Measurements from ENCODE around the gene ANTXR1.

The ANTXR1 gene

DNA sequence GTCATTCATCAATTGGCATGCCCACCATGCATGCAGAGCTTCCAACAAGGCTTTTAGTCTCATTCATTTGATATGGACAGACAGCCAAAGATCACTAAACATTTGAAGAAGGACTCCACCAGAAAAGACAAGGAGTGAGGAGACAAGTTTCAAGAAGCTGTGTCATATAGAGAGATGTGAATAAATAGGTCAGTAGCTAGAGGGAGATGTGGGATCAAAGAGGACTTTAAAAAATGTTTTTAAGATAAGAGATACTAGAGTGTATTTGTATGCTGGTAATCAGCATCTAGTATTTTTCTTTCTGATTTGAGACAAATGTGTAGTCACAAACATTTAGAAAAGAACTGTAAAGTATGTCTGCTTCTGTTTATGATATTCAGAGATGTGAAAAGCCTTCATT lies 48.5 kb downstream of the ANTXR1 start:
- H3K36me3 ChIP-seq (ENCODE audit: insufficient read depth, low read length) = no peaks in the 10 kb centered on the region
- no peaks in the 10 kb centered on the region for H3K79me2 ChIP-seq (ENCODE audit: insufficient read depth, low read length)
- no peak overlapping the region for H3K9ac ChIP-seq (ENCODE audit: low read depth, low read length)
- no peak for ATAC-seq (ENCODE audit: insufficient read depth, low read depth)
- no peaks in the 10 kb centered on the region for H4K20me1 ChIP-seq (ENCODE audit: insufficient read depth, low read length)
- no peaks in the 10 kb centered on the region for H3K27me3 ChIP-seq (ENCODE audit: insufficient read depth, low read length, poor library complexity)
- H3K9me3 ChIP-seq (ENCODE audit: insufficient read depth, low read length, severe bottlenecking) = no peaks in the 10 kb centered on the region
- no peak for DNase-seq
- no peak overlapping the region for H3K27ac ChIP-seq (ENCODE audit: low read length)
- no peak overlapping the region for H2AFZ ChIP-seq (ENCODE audit: low read depth, low read length)
- no peak overlapping the region for H3K4me2 ChIP-seq (ENCODE audit: insufficient read depth, low read length)
- H3K4me1 ChIP-seq (ENCODE audit: insufficient read depth, low read length) = no peaks in the 10 kb centered on the region
- H3K4me3 ChIP-seq (ENCODE audit: low read depth in 1 of 2, low read length in 2 of 2) = no peak overlapping the region
- TF ChIP-seq, protein P1, sequence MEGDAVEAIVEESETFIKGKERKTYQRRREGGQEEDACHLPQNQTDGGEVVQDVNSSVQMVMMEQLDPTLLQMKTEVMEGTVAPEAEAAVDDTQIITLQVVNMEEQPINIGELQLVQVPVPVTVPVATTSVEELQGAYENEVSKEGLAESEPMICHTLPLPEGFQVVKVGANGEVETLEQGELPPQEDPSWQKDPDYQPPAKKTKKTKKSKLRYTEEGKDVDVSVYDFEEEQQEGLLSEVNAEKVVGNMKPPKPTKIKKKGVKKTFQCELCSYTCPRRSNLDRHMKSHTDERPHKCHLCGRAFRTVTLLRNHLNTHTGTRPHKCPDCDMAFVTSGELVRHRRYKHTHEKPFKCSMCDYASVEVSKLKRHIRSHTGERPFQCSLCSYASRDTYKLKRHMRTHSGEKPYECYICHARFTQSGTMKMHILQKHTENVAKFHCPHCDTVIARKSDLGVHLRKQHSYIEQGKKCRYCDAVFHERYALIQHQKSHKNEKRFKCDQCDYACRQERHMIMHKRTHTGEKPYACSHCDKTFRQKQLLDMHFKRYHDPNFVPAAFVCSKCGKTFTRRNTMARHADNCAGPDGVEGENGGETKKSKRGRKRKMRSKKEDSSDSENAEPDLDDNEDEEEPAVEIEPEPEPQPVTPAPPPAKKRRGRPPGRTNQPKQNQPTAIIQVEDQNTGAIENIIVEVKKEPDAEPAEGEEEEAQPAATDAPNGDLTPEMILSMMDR (IDR thresholded peaks at IDR 0.05; ENCODE audit: borderline replicate concordance, extremely low read depth, low read length, poor library complexity, severe bottlenecking) = no peak
- no peak for TF ChIP-seq EZH2 (IDR thresholded peaks at IDR 0.05; ENCODE audit: borderline replicate concordance, low read depth, low read length, severe bottlenecking)

DNA sequence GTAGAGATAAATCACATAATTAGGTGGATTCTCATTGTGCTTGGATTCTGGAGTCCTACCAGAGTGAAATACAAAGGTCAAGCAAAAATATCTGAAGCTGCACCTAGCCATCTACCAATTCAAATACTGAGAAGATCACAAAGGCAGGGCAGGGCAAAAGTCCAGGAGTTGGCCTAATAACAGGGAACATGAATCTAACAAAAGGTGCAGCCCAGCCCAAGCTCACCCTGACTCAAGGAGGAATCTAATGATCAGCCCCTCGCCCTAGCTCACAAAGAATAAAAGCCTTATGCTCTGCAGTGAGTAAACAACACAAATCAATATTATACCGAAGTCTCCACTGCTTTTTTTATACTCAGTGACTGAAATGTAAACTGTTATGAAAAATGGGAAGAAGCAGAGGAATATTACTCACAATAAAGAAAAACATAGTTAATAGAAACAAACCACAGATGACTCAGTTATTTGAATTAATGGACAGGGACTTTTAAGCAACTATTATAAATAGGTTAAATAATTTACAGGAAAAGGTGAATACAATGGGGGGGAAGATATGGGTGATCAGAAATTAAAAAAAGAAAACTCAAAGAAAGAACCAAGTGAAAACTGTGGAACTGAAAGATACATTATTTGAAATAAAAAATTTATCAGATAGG lies 49.5 kb downstream of the ANTXR1 start:
- Histone ChIP-seq H3K9ac (ENCODE audit: low read depth, low read length) (no peak overlapping the region), H3K9me3 (ENCODE audit: insufficient read depth, low read length, severe bottlenecking) (no peaks in the 10 kb centered on the region), H3K79me2 (ENCODE audit: insufficient read depth, low read length) (no peaks in the 10 kb centered on the region), H4K20me1 (ENCODE audit: insufficient read depth, low read length) (no peaks in the 10 kb centered on the region), H3K36me3 (ENCODE audit: insufficient read depth, low read length) (no peaks in the 10 kb centered on the region), H3K4me3 (ENCODE audit: low read depth in 1 of 2, low read length in 2 of 2) (no peak overlapping the region), H3K27me3 (ENCODE audit: insufficient read depth, low read length, poor library complexity) (no peaks in the 10 kb centered on the region), H3K4me2 (ENCODE audit: insufficient read depth, low read length) (no peak overlapping the region), H3K27ac (ENCODE audit: low read length) (no peak overlapping the region), H2AFZ (ENCODE audit: low read depth, low read length) (no peak overlapping the region), H3K4me1 (ENCODE audit: insufficient read depth, low read length) (no peaks in the 10 kb centered on the region)
- TF ChIP-seq, protein P1 (IDR thresholded peaks at IDR 0.05; ENCODE audit: borderline replicate concordance, extremely low read depth, low read length, poor library complexity, severe bottlenecking) = no peak
- no peak for TF ChIP-seq EZH2 (IDR thresholded peaks at IDR 0.05; ENCODE audit: borderline replicate concordance, low read depth, low read length, severe bottlenecking)
- DNase-seq = no peak
- ATAC-seq (ENCODE audit: insufficient read depth, low read depth) = no peak

DNA sequence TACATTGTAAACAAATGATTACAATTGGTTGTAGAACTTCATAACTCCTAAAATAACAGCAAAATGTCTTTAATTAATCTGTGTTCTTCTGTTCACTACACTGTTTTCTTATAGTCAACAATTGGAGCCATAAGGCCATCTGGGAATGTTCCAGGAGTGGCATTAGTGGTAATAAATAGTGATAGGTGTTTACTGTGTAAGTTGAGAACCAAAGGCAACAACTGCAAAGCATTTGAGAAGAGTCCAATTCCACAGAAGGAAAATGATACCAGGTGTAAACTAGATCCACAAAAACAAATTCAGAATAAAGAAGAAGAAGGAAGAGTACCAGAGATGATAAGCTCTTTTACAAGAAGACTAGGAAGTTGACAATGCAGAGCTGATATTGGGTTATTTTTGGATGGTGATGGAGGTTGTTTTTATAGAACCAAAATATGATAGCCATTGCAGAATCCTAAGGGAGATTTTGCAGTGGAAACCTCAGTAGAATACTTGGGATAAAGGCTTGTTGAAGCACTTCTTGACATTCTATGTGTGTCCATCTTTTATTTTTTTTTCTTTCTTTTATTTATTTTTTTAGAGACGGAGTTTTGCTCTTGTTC lies 52.9 kb downstream of the ANTXR1 start:
- TF ChIP-seq, protein P1 (IDR thresholded peaks at IDR 0.05; ENCODE audit: borderline replicate concordance, extremely low read depth, low read length, poor library complexity, severe bottlenecking) = no peak
- no peak for TF ChIP-seq EZH2 (IDR thresholded peaks at IDR 0.05; ENCODE audit: borderline replicate concordance, low read depth, low read length, severe bottlenecking)
- no peak overlapping the region for H3K9ac ChIP-seq (ENCODE audit: low read depth, low read length)

More for the DNA sequence above, 52.9 kb downstream of the ANTXR1 start:
- Histone ChIP-seq H3K4me2 (ENCODE audit: insufficient read depth, low read length) (no peak overlapping the region), H3K36me3 (ENCODE audit: insufficient read depth, low read length) (no peaks in the 10 kb centered on the region), H3K79me2 (ENCODE audit: insufficient read depth, low read length) (no peaks in the 10 kb centered on the region), H3K27ac (ENCODE audit: low read length) (no peak overlapping the region), H3K4me3 (ENCODE audit: low read depth in 1 of 2, low read length in 2 of 2) (no peak overlapping the region), H3K9me3 (ENCODE audit: insufficient read depth, low read length, severe bottlenecking) (no peaks in the 10 kb centered on the region), H2AFZ (ENCODE audit: low read depth, low read length) (no peak overlapping the region), H3K4me1 (ENCODE audit: insufficient read depth, low read length) (no peaks in the 10 kb centered on the region), H3K27me3 (ENCODE audit: insufficient read depth, low read length, poor library complexity) (no peaks in the 10 kb centered on the region), H4K20me1 (ENCODE audit: insufficient read depth, low read length) (no peaks in the 10 kb centered on the region)
- ATAC-seq (ENCODE audit: insufficient read depth, low read depth) (no peak), DNase-seq (no peak)

Measured in DND-41 (cell line).